GM12873 (cell line): ENCODE measurements around the gene HCN4.

ENCODE experiments used
- CTCF ChIP-seq: IDR thresholded peaks from 2 replicates; pipeline ENCODE4 v1.5.1; 2012; ENCODE audit warnings: low read depth, mild to moderate bottlenecking, moderate library complexity, low read length, control low read depth; ENCODE audit not compliant: insufficient read depth; ENCODE audit errors: missing control alignments

The HCN4 gene

DNA sequence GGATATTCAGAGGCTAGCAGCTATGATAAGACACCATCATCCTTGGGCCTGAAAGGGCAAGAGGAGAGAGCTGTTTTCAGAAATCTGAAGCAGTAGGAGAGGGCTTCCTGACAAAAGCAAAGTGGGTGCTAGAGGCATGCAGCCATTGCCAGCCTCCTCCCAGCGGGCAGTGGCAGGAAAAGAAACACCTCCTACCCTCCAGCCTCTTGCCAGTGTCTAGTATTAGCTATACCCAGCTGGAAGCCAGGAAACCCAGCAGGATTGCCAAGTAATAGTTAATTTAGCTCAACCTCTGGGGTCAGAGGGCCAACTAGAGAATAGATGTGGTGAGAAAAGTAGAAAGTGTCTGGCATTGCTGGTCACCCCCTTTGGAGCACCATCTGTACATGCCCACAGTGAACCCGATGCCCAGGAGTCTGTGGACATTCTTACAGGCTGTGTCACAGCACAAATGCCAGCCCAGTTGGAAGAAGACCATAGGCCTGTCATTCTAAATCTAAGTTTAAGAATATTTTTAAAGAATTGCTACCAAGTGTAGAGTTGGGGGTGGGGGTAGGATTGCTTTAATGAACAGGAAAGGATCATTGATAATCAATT is 85.3 kb downstream of the HCN4 start:
- TF ChIP-seq CTCF = no peak

GRCh38 chr15:73282567-73283365 is 86.0 kb downstream of the HCN4 start:
- TF ChIP-seq CTCF = no peak

DNA sequence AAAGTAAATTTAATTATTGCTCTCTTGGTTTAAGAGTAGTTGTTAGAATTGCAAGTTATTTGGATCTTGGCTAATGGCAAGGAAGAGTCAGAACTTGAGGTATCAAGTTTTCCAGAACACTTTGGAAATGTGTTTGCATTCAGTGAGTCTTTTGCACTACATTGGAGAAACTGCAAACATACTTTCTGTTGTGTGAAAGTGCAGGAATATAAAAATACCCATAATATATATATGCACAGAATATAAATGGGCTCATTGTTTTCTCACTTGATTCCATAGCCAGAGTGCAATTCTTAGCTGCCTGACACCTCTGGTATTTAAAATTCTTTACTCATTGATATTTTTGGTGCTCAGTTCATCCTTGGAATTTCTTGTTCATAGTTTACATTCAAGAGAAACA is 92.9 kb downstream of the HCN4 start:
- TF ChIP-seq CTCF = no peak

GRCh38 chr15:73273181-73274002 is 95.4 kb downstream of the HCN4 start:
- peak; percentile 73 for TF ChIP-seq CTCF

- no peak for TF ChIP-seq CTCF
Observed at GRCh38 chr15:73270366-73271097, 98.2 kb downstream of the HCN4 start.
